Measurements from ENCODE around the gene GTF3C4. TPM values are rescaled to one million over a fixed set of nuclear protein-coding genes. Genes with fewer than 3 reads are reported as not detected.

Gene GTF3C4
- total RNA-seq, 1 experiment from 2014 or later: 25.1 TPM

GRCh38 chr9:132683873-132684272, 13.6 kb downstream of the GTF3C4 start:
- Histone ChIP-seq H3K27me3 (ENCODE audit: control insufficient read depth, insufficient read depth, low read length) (no peaks in the 10 kb centered on the region), H3K36me3 (ENCODE audit: control insufficient read depth, insufficient read depth, low read length) (peaks cover 19% of the 10 kb centered on the region), H3K4me3 (ENCODE audit: low read depth in 2 of 2, low read length in 2 of 2) (no peak overlapping the region), H3K27ac (ENCODE audit: low read length) (no peak overlapping the region), H3K4me1 (ENCODE audit: control insufficient read depth, insufficient read depth, low read length) (no peaks in the 10 kb centered on the region), H3K9me3 (ENCODE audit: control insufficient read depth, insufficient read depth, low read depth, low read length) (no peaks in the 10 kb centered on the region)
- ChIA-PET CTCF (no interaction called here), POLR2A (no interaction called here)
- BruUV-seq (replicated peaks): no TSS peak
- no peak for DNase-seq (ENCODE audit: low read depth, low spot score)
- ATAC-seq: no peak
- in situ Hi-C loops (cut with HindIII; ENCODE audit: low pct_unique_long_range_greater_than_20kb, low sequenced_read_pairs) (no loop called here), intact Hi-C loops (cut with micrococcal nuclease; ENCODE audit: unreplicated experiment) (no loop called here)
- no peak for TF ChIP-seq CTCF (IDR thresholded peaks at IDR 0.05)
- no peak for TF ChIP-seq REST (IDR thresholded peaks at IDR 0.05; ENCODE audit: insufficient read depth in 1 of 2, low read depth in 2 of 2, low read length in 1 of 2)
- TF ChIP-seq POLR2AphosphoS5 (IDR thresholded peaks at IDR 0.05; ENCODE audit: low read depth, low read length): no peak
- no peak for TF ChIP-seq SIN3A (IDR thresholded peaks at IDR 0.05; ENCODE audit: borderline replicate concordance, insufficient read depth, low read depth, low read length)
- TF ChIP-seq TCF7L2 (IDR thresholded peaks at IDR 0.05; ENCODE audit: low read depth, low read length): no peak

- in situ Hi-C loops (cut with HindIII; ENCODE audit: low pct_unique_long_range_greater_than_20kb, low sequenced_read_pairs) (no loop called here), intact Hi-C loops (cut with micrococcal nuclease; ENCODE audit: unreplicated experiment) (no loop called here)
- DNase-seq (ENCODE audit: low read depth, low spot score): no peak
- ChIA-PET POLR2A (interaction anchor here (0.6 kb wide), 1 partner anchor 9 kb away, joined by 4 read pairs; no protein-coding TSS in a partner anchor), CTCF (no interaction called here)
- BruUV-seq (replicated peaks): no TSS peak
- Histone ChIP-seq H3K4me1 (ENCODE audit: control insufficient read depth, insufficient read depth, low read length) (no peaks in the 10 kb centered on the region), H3K9me3 (ENCODE audit: control insufficient read depth, insufficient read depth, low read depth, low read length) (no peaks in the 10 kb centered on the region), H3K36me3 (ENCODE audit: control insufficient read depth, insufficient read depth, low read length) (peaks cover 18% of the 10 kb centered on the region), H3K27ac (ENCODE audit: low read length) (no peak overlapping the region), H3K27me3 (ENCODE audit: control insufficient read depth, insufficient read depth, low read length) (no peaks in the 10 kb centered on the region), H3K4me3 (ENCODE audit: low read depth in 2 of 2, low read length in 2 of 2) (no peak overlapping the region)
- no peak for TF ChIP-seq POLR2AphosphoS5 (IDR thresholded peaks at IDR 0.05; ENCODE audit: low read depth, low read length)
- TF ChIP-seq TCF7L2 (IDR thresholded peaks at IDR 0.05; ENCODE audit: low read depth, low read length): no peak
- no peak for TF ChIP-seq CTCF (IDR thresholded peaks at IDR 0.05)
- TF ChIP-seq REST (IDR thresholded peaks at IDR 0.05; ENCODE audit: insufficient read depth in 1 of 2, low read depth in 2 of 2, low read length in 1 of 2): no peak
- TF ChIP-seq SIN3A (IDR thresholded peaks at IDR 0.05; ENCODE audit: borderline replicate concordance, insufficient read depth, low read depth, low read length): no peak
- no peak for ATAC-seq
Measured at GRCh38 chr9:132690696-132691095, 20.4 kb downstream of the GTF3C4 start.

Data from Panc1 (cell line).